H9 (cell line): ENCODE data around the gene OMP. TPM values are rescaled to one million over a fixed set of nuclear protein-coding genes. Genes with fewer than 3 reads are reported as not detected.

Experiments
- DNase-seq: peaks from one replicate; pipeline ENCODE4 v3.0.0-alpha.2; 2017
- H2AFZ ChIP-seq: one replicate; pipeline ENCODE4 v1.6.1; 2013; ENCODE audit warnings: mild to moderate bottlenecking, low read length, control low read depth, moderate library complexity
- H2AK5ac ChIP-seq: 2 replicates; pipeline ENCODE4 v1.6.1; 2013; ENCODE audit warnings: low read length, control low read depth, mixed read lengths; ENCODE audit not compliant: insufficient read length
- H2BK120ac ChIP-seq: one replicate; pipeline ENCODE4 v1.6.1; 2013; ENCODE audit warnings: low read depth, mild to moderate bottlenecking, low read length, control low read depth, inconsistent platforms; ENCODE audit not compliant: poor library complexity, severe bottlenecking
- H2BK12ac ChIP-seq: 2 replicates; pipeline ENCODE4 v1.6.1; 2013; ENCODE audit warnings: low read length, control low read depth, mixed read lengths, low read depth; ENCODE audit not compliant: insufficient read length
- H2BK15ac ChIP-seq: 2 replicates; pipeline ENCODE4 v1.6.1; 2013; ENCODE audit warnings: low read depth, low read length, control low read depth
- H2BK20ac ChIP-seq: one replicate; pipeline ENCODE4 v1.6.1; 2013; ENCODE audit warnings: low read depth, mild to moderate bottlenecking, low read length, control low read depth, inconsistent platforms; ENCODE audit not compliant: poor library complexity, severe bottlenecking
- H2BK5ac ChIP-seq: 2 replicates; pipeline ENCODE4 v1.6.1; 2013; ENCODE audit warnings: low read length, control low read depth, mixed read lengths; ENCODE audit not compliant: insufficient read length
- H3K14ac ChIP-seq: 2 replicates; pipeline ENCODE4 v1.6.1; 2013; ENCODE audit warnings: low read length, control low read depth; ENCODE audit not compliant: insufficient read depth
- H3K18ac ChIP-seq: 2 replicates; pipeline ENCODE4 v1.6.1; 2013; ENCODE audit warnings: low read depth, mild to moderate bottlenecking, mixed read lengths, low read length, control low read depth; ENCODE audit not compliant: insufficient read length
- H3K23ac ChIP-seq: 2 replicates; pipeline ENCODE4 v1.6.1; 2013; ENCODE audit warnings: low read length, control low read depth, mixed read lengths, low read depth; ENCODE audit not compliant: insufficient read length
- H3K23me2 ChIP-seq: 2 replicates; pipeline ENCODE4 v1.6.1; 2013; ENCODE audit warnings: low read depth, mild to moderate bottlenecking, mixed read lengths, low read length, control low read depth; ENCODE audit not compliant: insufficient read length, poor library complexity, severe bottlenecking
- H3K27ac ChIP-seq: 2 replicates; pipeline ENCODE4 v1.5.1; 2013; ENCODE audit warnings: low read length, control low read depth, mixed read lengths, low read depth; ENCODE audit not compliant: insufficient read length
- H3K27me3 ChIP-seq: 2 replicates; pipeline ENCODE4 v1.6.1; 2013; ENCODE audit warnings: low read length, control low read depth, inconsistent platforms; ENCODE audit not compliant: insufficient read depth
- H3K4ac ChIP-seq: 2 replicates; pipeline ENCODE4 v1.6.1; 2013; ENCODE audit warnings: low read depth, mild to moderate bottlenecking, control low read depth, inconsistent platforms, low read length, moderate library complexity
- H3K4me1 ChIP-seq: 2 replicates; pipeline ENCODE4 v1.6.1; 2013; ENCODE audit warnings: low read length, control low read depth, inconsistent platforms; ENCODE audit not compliant: insufficient read depth
- H3K4me2 ChIP-seq: 2 replicates; pipeline ENCODE4 v1.6.1; 2013; ENCODE audit warnings: low read length, control low read depth, mixed read lengths; ENCODE audit not compliant: insufficient read length, insufficient read depth
- H3K56ac ChIP-seq: 2 replicates; pipeline ENCODE4 v1.6.1; 2013; ENCODE audit warnings: low read depth, mild to moderate bottlenecking, mixed read lengths, low read length, control low read depth; ENCODE audit not compliant: insufficient read length
- H3K79me1 ChIP-seq: 2 replicates; pipeline ENCODE4 v1.6.1; 2013; ENCODE audit warnings: low read depth, mild to moderate bottlenecking, moderate library complexity, low read length, control low read depth, inconsistent platforms; ENCODE audit not compliant: insufficient read depth, poor library complexity, severe bottlenecking
- H3K79me2 ChIP-seq: 2 replicates; pipeline ENCODE4 v1.6.1; 2013; ENCODE audit warnings: low read length, control low read depth, inconsistent platforms; ENCODE audit not compliant: insufficient read depth
- H3K9ac ChIP-seq: 2 replicates; pipeline ENCODE4 v1.6.1; 2013; ENCODE audit warnings: low read length, control low read depth, mixed read lengths; ENCODE audit not compliant: insufficient read length; ENCODE audit errors: extremely low read depth
- H3K9me3 ChIP-seq: one replicate; pipeline ENCODE4 v1.6.1; 2013; ENCODE audit warnings: low read depth, low read length, inconsistent platforms; ENCODE audit not compliant: control insufficient read depth
- H3T11ph ChIP-seq: one replicate; pipeline ENCODE4 v1.6.1; 2013; ENCODE audit warnings: mild to moderate bottlenecking, low read length, control low read depth, inconsistent platforms
- H4K20me1 ChIP-seq: one replicate; pipeline ENCODE4 v1.6.1; 2013; ENCODE audit not compliant: control insufficient read depth, insufficient read length, insufficient read depth
- H4K5ac ChIP-seq: 2 replicates; pipeline ENCODE4 v1.6.1; 2013; ENCODE audit warnings: low read depth, mild to moderate bottlenecking, mixed read lengths, low read length, control low read depth; ENCODE audit not compliant: insufficient read length
- H4K8ac ChIP-seq: replicated peaks from 2 replicates; pipeline ENCODE4 v1.6.1; 2013; ENCODE audit warnings: low read length, control low read depth, mixed read lengths, low read depth; ENCODE audit not compliant: insufficient read length
- H4K91ac ChIP-seq: 2 replicates; pipeline ENCODE4 v1.6.1; 2013; ENCODE audit warnings: low read depth, mild to moderate bottlenecking, moderate library complexity, mixed read lengths, low read length, control low read depth; ENCODE audit not compliant: insufficient read length
- H3K27ac Mint-ChIP-seq, 3 experiments: 2 replicates in 2 of 3; 3 replicates in 1 of 3; pipeline ENCODE4 v1.8.0; 2020 to 2021; ENCODE audit warnings: mixed read lengths in 3 of 3, mild to moderate bottlenecking in 1 of 3, moderate library complexity in 1 of 3
- H3K27me3 Mint-ChIP-seq: 2 replicates; pipeline ENCODE4 v1.8.0; 2021; ENCODE audit warnings: low read depth, mild to moderate bottlenecking, moderate library complexity, mixed read lengths
- H3K36me3 Mint-ChIP-seq, 3 experiments: 2 replicates in 2 of 3; 3 replicates in 1 of 3; pipeline ENCODE4 v1.8.0; 2020 to 2021; ENCODE audit warnings: low read depth in 3 of 3, mixed read lengths in 3 of 3; ENCODE audit not compliant: insufficient read depth in 1 of 3
- H3K4me1 Mint-ChIP-seq, 2 experiments: 2 replicates each; pipeline ENCODE4 v1.8.0; 2020; ENCODE audit warnings: mixed read lengths in 2 of 2
- H3K4me3 Mint-ChIP-seq, 2 experiments: 2 replicates in 1 of 2; 3 replicates in 1 of 2; pipeline ENCODE4 v1.8.0; 2020 to 2021; ENCODE audit warnings: mild to moderate bottlenecking in 2 of 2, mixed read lengths in 2 of 2, moderate library complexity in 1 of 2
- H3K9me3 Mint-ChIP-seq, 2 experiments: 2 replicates in 1 of 2; 3 replicates in 1 of 2; pipeline ENCODE4 v1.8.0; 2020; ENCODE audit warnings: mild to moderate bottlenecking in 2 of 2, mixed read lengths in 2 of 2, moderate library complexity in 1 of 2
- WGBS: extraction: QIAGEN DNeasy Blood & Tissue Kit; methylation state at CpG from one replicate; pipeline ENCODE4 v1.1.7; 2013; ENCODE audit warnings: missing lambda C conversion rate, low lambda C conversion rate, mixed read lengths; ENCODE audit not compliant: insufficient read length; ENCODE audit errors: extremely low coverage; 5-methylcytosine and 5-hydroxymethylcytosine counted together
- total RNA-seq: library from RNA; stranded (reverse); gene quantifications from 2 replicates; pipeline ENCODE4 v1.2.1, GENCODE V29; 2021
- TF ChIP-seq, protein P1 (sequence below): fragments of 200-600 bp; sonication (generic); conservative IDR thresholded peaks from 3 replicates; pipeline ENCODE4 v1.8.0; 2021; ENCODE audit warnings: antibody characterized with exemption, mild to moderate bottlenecking

OMP gene
- total RNA-seq, 1 experiment from 2014 or later, result not detected

- Histone ChIP-seq H4K20me1 (peaks cover 3% of the 10 kb centered on the region), H3K79me2 (no peaks in the 10 kb centered on the region), H3K27ac (no peak overlapping the region), H3K27me3 (no peaks in the 10 kb centered on the region), H4K8ac (no peak overlapping the region), H3K18ac (no peak overlapping the region), H3K79me1 (no peaks in the 10 kb centered on the region), H3T11ph (no peak overlapping the region), H2BK120ac (no peak overlapping the region), H4K5ac (no peak overlapping the region), H2BK12ac (no peak overlapping the region), H2AK5ac (no peak overlapping the region), H3K4me2 (no peak overlapping the region), H3K4ac (no peak overlapping the region), H2AFZ (no peak overlapping the region), H2BK5ac (no peak overlapping the region), H3K9ac (no peak overlapping the region), H3K23me2 (peaks cover 8% of the 10 kb centered on the region), H4K91ac (no peak overlapping the region), H3K9me3 (no peaks in the 10 kb centered on the region), H3K23ac (no peak overlapping the region), H2BK20ac (no peak overlapping the region), H2BK15ac (no peak overlapping the region), H3K4me1 (peaks cover 2% of the 10 kb centered on the region; the same call in 1 of the 2 replicates), H3K56ac (no peak overlapping the region), H3K14ac (no peak overlapping the region; the same call in 1 of the 2 replicates)
- no peak overlapping the region; a peak in 1 of 7 replicates for H3K27ac Mint-ChIP-seq
- peaks cover 24 to 32% of the 10 kb centered on the region in 2 experiments for H3K4me1 Mint-ChIP-seq
- TF ChIP-seq, protein P1, sequence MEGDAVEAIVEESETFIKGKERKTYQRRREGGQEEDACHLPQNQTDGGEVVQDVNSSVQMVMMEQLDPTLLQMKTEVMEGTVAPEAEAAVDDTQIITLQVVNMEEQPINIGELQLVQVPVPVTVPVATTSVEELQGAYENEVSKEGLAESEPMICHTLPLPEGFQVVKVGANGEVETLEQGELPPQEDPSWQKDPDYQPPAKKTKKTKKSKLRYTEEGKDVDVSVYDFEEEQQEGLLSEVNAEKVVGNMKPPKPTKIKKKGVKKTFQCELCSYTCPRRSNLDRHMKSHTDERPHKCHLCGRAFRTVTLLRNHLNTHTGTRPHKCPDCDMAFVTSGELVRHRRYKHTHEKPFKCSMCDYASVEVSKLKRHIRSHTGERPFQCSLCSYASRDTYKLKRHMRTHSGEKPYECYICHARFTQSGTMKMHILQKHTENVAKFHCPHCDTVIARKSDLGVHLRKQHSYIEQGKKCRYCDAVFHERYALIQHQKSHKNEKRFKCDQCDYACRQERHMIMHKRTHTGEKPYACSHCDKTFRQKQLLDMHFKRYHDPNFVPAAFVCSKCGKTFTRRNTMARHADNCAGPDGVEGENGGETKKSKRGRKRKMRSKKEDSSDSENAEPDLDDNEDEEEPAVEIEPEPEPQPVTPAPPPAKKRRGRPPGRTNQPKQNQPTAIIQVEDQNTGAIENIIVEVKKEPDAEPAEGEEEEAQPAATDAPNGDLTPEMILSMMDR, result no peak
- no peaks in the 10 kb centered on the region; a peak in 1 of 5 replicates for H3K9me3 Mint-ChIP-seq
- no peaks in the 10 kb centered on the region for H3K36me3 Mint-ChIP-seq
- no peak overlapping the region for H3K4me3 Mint-ChIP-seq
- DNase-seq, result no peak
- no CpG with 5 or more reads among the region's 7 CpGs for WGBS
- peaks cover 20% of the 10 kb centered on the region for H3K27me3 Mint-ChIP-seq
Observed at GRCh38 chr11:77144857-77145428, 42.3 kb downstream of the OMP start.
